ENCODE measurements around the gene GET4. TPM values are rescaled to one million over a fixed set of nuclear protein-coding genes. Genes with fewer than 3 reads are reported as not detected.
A peak's percentile ranks its signal among the peaks of the same experiment; 100 is the strongest.

GET4 gene
- total RNA-seq, 6 experiments from 2014 or later: 15.6 to 38.3 (median 28.3) TPM

DNA sequence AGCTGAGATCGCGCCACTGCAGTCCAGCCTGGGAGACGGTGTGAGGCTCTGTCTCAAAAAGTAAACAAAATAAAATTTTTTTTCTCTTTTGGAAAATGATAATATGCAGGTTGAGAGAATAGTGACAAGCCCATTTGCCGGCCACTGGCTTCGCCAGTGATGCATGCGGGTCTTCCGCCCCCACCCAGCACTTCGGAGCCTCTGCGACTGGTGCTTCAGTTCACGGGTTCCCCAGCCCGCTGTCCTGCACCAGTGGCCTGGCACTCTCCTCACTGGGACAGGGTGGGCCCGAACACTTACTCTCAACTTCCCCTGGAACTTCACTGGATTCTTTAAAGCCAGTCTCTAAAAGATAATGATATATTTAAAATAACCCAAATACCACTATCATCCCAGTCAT, 41.3 kb upstream of the GET4 start:
- DNase-seq (no peak), ATAC-seq (no peak)
- Histone ChIP-seq H3K27me3 (no peaks in the 10 kb centered on the region), H3K4me3 (no peak overlapping the region), H3K27ac (no peak overlapping the region), H3K9me3 (no peaks in the 10 kb centered on the region), H3K4me1 (peaks cover 0 to 11% (median 0%) of the 10 kb centered on the region in 4 donors), H3K36me3 (peaks cover 0 to 9% (median 0%) of the 10 kb centered on the region in 4 donors)
- WGBS (ENCODE audit: insufficient coverage, low coverage, low lambda C conversion rate, missing lambda C conversion rate): 100% methylated on average over 3 of the region's 12 CpGs
- intact Hi-C loops (cut with DNase I): no loop called here
- TF ChIP-seq, protein P1, sequence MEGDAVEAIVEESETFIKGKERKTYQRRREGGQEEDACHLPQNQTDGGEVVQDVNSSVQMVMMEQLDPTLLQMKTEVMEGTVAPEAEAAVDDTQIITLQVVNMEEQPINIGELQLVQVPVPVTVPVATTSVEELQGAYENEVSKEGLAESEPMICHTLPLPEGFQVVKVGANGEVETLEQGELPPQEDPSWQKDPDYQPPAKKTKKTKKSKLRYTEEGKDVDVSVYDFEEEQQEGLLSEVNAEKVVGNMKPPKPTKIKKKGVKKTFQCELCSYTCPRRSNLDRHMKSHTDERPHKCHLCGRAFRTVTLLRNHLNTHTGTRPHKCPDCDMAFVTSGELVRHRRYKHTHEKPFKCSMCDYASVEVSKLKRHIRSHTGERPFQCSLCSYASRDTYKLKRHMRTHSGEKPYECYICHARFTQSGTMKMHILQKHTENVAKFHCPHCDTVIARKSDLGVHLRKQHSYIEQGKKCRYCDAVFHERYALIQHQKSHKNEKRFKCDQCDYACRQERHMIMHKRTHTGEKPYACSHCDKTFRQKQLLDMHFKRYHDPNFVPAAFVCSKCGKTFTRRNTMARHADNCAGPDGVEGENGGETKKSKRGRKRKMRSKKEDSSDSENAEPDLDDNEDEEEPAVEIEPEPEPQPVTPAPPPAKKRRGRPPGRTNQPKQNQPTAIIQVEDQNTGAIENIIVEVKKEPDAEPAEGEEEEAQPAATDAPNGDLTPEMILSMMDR (IDR thresholded peaks at IDR 0.05): no peak
- no peak for TF ChIP-seq POLR2A (IDR thresholded peaks at IDR 0.05)

DNA sequence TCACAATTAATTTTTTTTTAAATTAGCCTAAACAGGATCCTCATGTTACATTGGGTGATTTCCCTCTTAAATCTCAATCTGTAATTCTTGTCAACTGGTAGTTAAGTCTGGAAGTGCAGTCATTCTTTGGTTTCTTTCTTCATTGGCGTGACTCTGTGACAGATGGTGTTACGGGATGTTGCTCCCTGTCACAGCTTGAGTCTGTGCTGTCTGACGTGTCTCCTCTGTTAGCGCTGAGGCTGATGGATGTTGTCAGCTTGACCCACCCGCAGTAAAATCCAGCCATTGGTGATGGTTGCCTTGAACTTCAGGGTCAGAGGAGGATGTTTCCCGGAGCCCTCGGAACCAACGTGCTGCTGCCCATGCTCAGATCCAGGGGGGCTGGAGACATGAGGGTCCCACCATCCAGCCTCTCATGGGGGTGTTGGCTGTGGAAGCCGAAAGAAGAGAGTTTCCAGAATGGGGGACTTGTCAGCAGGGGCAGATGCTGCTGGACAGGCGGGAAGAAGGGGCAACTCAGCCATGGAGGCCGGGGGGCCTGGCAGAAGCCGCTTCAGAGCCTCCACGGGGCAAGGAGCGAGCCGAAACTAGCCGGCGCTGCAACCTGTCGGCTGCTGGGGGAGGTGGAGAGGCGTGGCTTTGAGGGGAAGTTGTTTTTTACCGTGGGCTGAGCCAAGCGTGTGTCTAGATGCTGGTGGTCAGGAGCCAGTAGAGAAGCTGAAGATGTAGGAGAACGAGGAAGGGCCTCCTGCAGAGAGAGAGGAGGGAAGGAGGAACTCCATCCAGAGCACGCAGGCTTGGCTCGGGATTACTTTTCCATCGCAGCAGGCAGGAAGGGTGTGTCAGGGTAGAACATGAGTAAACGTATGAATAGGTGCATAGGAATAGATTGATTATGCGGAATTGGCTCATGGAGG, 40.6 kb upstream of the GET4 start:
- Histone ChIP-seq H3K9me3 (no peaks in the 10 kb centered on the region), H3K27ac (peak overlapping the region in 1 of 3 donors; percentile 31), H3K27me3 (no peaks in the 10 kb centered on the region), H3K36me3 (peaks cover 0 to 14% (median 0%) of the 10 kb centered on the region in 4 donors), H3K4me3 (no peak overlapping the region), H3K4me1 (peaks cover 0 to 10% (median 0%) of the 10 kb centered on the region in 4 donors)
- intact Hi-C loops (cut with DNase I): no loop called here
- DNase-seq (no peak), ATAC-seq (peak in 1 of 4 donors; percentile 5)
- 78% methylated on average over 21 of the region's 27 CpGs for WGBS (ENCODE audit: insufficient coverage, low coverage, low lambda C conversion rate, missing lambda C conversion rate)
- no peak for TF ChIP-seq POLR2A (IDR thresholded peaks at IDR 0.05)
- TF ChIP-seq, protein P1 (IDR thresholded peaks at IDR 0.05): no peak

DNA sequence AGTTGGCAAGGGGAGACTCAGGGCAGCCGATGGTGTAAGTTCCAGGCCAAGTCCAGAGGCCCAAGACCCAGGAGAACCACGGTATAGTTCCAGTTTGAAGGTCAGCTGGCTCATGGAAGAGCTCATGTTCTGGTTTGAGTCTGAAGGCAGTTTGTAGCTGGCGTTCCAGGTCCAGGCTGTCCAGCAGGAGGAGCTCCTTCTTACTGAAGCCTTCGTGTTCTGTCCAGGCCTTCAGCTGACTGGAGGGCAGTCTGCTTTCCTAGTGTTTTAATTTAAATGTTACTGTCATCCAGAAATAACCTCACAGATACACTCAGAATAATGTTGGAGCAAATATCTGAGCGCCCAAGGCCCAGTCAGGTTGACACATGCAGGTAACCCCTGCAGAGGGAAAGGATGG, 39.9 kb upstream of the GET4 start:
- intact Hi-C loops (cut with DNase I): no loop called here
- peak in 1 of 3 donors; percentile 58 for DNase-seq
- no peak for TF ChIP-seq POLR2A (IDR thresholded peaks at IDR 0.05)
- TF ChIP-seq, protein P1 (IDR thresholded peaks at IDR 0.05): peak; percentile 40 to 64 (median 56)
- peaks cover 0 to 3% (median 0%) of the 10 kb centered on the region in 4 donors for H3K4me1 ChIP-seq
- H3K9me3 ChIP-seq: no peaks in the 10 kb centered on the region
- ATAC-seq: peak; percentile 66 to 87 (median 84)
- H3K4me3 ChIP-seq: no peak overlapping the region
- no peaks in the 10 kb centered on the region for H3K27me3 ChIP-seq
- peaks cover 0 to 14% (median 0%) of the 10 kb centered on the region in 4 donors for H3K36me3 ChIP-seq
- H3K27ac ChIP-seq: peak overlapping the region in 1 of 3 donors; percentile 31
- WGBS (ENCODE audit: insufficient coverage, low coverage, low lambda C conversion rate, missing lambda C conversion rate): 36% methylated on average over 4 of the region's 5 CpGs

DNA sequence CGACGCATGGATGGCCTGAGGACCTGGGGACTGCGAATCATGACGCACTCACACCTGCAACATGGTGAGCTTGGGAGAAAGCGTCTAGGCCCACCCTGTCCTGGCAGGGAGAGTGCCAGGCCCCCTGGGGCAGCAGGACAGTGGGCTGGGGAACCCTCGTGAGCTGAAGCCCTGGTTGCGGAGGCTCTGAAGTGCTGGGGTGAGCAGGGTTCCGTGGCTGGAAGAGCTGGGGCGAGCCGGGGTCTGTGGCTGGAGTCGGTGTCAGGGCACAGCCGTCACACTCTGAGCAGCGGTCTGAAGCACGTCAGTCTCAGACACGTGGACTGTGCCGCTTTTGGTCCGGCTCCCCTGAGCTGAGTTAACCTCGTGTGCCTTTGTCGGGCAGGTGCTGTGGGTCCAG, 39.4 kb upstream of the GET4 start:
- no peaks in the 10 kb centered on the region for H3K4me1 ChIP-seq
- DNase-seq (peak in 1 of 3 donors; percentile 44), ATAC-seq (no peak)
- H3K27ac ChIP-seq: no peak overlapping the region
- H3K27me3 ChIP-seq: no peaks in the 10 kb centered on the region
- H3K4me3 ChIP-seq: no peak overlapping the region
- intact Hi-C loops (cut with DNase I): no loop called here
- H3K36me3 ChIP-seq: peaks cover 0 to 17% (median 3%) of the 10 kb centered on the region in 4 donors
- no peaks in the 10 kb centered on the region for H3K9me3 ChIP-seq
- 100% methylated on average over 2 of the region's 19 CpGs for WGBS (ENCODE audit: insufficient coverage, low coverage, low lambda C conversion rate, missing lambda C conversion rate)
- TF ChIP-seq POLR2A (IDR thresholded peaks at IDR 0.05): no peak
- TF ChIP-seq, protein P1 (IDR thresholded peaks at IDR 0.05): no peak

Data from right lobe of liver (tissue), 6 donors.